Activated CD4-positive, alpha-beta T cell treated with anti-CD3 and anti-CD28 coated beads for 1 hour (primary cell): ENCODE data around the gene WBP11.
"Not testable (repeated sequence)": the region's sequence is repeated elsewhere in the genome, so short reads cannot be mapped to it uniquely, and the experiment has no call there.

Experiments used
- DNase-seq: peaks from one replicate; pipeline ENCODE4 v3.0.0-alpha.2; 2020

WBP11 gene

DNA sequence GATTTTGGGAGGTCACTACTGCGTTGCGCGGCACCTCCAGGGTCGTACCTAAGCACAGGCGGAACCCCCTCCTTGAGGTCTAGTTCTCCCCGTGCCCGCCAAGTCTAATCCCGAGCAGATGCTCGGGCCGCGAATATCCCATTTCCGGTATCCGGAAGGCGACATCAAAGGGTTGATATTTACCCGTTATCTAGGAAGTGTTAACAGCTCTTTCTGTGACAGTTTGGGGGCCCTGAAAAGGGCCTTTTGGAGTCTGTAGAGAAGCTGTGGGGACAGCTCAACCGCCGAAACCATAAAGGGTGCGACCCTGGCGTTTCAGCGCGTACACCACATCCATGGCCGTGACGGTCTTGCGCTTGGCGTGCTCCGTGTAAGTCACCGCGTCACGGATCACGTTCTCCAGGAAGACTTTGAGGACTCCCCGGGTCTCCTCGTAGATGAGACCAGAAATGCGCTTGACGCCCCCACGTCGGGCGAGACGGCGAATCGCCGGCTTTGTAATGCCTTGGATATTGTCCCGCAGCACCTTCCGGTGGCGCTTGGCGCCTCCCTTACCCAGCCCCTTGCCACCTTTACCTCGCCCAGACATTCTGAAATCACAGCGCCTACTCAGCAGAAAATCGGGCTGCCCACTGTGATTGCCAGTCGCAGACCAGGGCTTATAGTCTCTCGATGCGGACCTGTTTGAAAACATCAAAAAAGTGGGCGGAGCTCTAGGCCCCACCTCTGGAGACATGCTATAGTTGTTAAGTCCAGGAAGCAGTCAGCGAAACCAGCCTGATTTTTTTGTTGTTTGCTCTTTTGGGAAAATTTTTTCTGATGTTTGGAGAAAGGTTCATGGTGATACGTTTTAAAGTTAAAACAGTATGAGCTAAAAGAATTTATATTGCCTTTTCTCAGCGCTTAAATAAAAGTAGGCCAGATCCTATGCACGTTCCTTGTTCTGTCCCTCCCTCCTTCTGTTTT lies 32.5 kb downstream of the WBP11 start:
- peak; percentile 92 for DNase-seq

DNA sequence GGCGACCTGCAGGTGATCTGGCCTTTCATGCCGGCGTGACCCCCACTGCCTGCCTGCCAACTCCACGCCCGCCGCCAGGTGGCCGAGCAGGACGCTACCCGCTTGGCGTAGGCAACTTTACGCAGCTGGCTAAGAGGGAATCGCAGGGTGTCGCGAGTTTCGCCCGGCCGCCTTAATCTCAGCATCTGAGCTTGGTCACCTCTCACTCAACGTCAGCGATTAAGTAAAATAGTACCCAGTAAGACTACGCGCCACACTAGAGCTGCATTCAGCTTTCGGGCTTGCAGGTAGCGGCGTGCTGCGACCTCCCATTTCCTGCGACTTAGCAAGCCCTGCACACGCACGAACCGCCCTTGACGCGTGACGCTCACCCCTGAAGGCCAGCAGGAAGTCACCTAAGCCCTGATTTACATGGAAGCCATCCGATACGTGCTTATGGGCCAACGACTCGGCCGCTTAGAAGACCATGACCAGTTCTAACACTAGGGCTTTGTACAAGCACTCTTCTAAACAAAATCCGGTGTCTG lies 33.2 kb downstream of the WBP11 start:
- DNase-seq, result peak; percentile 78

DNA sequence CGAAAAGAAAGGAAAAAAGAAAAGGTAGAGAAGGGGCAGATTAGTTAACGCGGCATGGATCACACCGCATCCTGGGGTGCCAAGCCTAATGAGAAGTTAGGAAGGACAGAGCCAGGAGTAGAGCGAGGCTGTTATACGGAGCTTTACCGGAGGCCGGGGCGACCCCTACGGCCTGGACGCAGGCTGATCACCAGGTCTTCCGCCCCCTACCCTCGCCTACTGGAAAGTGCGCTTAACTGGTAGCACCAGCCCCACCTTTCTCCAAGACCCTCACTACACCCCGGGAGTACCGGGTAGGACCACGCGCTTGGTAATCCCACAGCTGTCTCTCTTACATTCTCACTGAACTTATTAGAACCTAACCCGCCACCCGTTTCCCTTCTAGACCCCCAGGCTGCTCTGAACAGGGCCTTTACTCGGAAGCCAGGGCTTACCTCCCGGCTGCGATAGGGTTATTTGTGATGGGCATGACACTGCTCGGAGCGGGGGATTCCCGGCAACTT lies 33.8 kb downstream of the WBP11 start:
- no peak for DNase-seq

DNA sequence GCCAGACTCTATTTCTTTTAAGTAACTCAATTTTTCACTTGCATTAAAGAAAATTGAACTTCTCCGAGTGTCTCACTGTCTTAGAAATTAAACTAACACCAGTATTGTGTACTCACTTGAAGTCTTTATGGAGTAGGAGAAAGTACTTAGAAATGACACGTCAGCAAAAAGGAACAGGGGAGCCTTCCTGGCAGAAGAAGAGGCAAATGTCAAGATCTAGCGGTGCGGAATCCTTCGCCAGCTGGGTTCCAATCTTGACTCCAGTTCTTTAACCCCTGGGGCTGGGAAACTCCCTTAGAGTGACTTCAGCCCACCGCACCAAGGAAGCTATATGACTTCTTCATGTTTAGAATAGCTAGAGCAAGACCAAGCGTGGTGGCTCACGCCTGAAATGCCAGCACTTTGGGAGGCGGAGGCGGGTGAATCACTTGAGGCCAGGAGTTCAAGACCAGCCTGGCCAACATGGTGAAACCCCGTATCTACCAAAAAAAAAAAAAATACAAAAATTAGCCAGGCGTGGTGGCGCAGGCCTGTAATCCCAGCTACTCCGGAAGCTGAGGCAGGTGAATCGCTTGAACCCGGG lies 34.4 kb downstream of the WBP11 start:
- DNase-seq, result peak; percentile 9

DNA sequence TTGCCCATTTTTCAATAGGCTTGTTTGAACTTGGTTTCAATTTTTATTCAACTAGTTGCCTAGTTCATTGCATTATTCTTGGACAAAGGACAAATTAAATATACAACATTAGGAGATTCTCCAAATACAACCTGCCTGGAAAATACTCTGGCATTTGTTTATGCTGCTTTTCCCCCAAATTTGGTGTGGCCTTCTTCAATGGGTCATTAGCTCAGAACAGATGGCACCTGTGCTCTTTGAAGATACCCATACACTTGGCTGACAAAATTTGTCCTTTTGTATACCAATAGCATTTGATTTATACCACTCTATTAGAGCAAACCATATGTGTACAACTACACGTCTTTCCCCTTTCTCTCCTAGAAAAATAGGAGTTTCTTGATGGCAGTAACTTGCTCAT lies 35.7 kb downstream of the WBP11 start:
- no peak for DNase-seq

DNA sequence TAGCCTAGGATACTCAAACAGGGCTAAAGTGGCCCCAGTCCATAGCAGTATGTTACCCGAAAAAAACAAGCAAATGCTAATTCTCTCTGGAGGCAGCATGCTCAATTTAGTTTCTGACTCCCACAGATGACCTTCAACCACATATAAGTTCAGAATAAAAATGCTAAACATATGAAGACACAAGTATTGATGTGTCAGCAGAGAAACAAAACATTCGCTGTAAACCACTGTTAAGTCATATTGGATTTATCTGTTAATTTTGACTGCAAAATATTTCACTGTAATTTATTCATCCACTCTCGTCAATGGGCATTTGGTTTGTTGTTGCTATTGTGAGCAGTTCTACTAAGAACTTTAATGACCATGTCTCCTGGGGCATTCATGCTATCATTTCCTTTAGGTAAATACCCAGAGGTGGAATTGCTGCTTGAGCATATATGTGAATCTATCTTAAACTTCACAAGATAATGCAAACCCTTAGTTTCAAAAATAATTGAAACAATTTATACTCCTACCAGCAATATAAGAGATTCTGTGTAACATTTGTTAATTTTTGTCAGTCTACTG lies 36.5 kb downstream of the WBP11 start:
- DNase-seq, result no peak

DNA sequence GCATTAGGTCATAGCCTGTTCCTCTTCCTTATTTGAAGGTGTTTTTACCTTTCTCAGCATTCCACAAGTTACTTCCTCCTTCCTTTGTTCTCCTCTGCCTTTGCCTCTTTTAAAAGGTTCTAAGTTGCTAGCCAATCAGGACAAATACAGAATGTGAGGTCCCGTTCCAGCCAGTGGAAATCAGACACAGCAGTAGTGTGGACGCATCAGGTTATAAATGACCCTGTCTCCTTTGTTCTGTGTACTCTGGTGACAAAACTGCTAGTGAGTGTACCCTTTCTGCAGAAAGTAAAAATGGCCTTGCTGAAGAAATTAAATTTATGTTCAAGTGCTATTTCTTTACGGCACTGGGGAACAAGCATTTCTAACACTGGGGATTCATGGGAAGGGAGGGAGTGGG lies 37.3 kb downstream of the WBP11 start:
- not testable (repeated sequence) for DNase-seq

DNA sequence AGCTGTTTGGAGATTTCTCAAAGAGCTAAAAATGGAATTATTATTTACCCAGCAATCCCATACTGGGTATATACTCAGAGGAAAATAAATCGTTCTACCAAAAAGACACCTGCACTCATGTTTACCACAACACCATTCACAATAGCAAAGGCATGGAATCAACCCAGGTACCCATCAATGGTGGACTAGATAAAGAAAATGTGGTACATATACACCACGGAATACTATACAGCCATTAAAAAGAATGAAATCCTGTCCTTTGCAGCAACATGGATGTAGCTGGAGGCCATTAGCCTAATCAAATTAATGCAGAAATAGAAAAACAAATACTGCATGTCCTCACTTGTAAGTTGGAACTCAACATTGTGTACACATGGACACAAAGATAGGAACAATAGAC lies 37.9 kb downstream of the WBP11 start:
- no peak for DNase-seq

DNA sequence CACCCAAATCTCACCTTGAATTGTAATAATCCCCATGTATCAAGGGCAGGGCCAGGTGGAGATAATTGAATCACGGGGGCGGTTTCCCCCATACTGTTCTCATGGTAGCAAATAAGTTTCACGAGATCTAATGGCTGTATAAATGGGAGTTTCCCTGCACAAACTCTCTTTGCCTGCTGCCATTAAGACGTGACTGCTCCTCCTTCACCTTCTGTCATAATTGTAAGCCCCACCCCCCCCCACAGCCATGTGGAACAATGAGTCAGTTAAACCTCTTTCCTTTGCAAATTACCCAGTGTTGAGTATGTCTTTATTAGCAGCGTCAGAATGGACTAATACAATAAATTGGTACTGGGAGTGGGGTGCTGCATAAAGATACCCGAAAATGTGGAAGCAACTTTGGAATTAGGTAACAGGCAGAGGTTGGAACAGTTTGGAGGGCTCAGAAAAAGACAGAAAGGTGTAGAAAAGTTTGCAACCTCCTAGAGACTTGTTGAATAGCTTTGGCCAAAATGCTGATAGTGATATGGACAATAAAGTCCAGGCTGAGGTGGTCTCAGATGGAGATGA lies 43.5 kb downstream of the WBP11 start:
- DNase-seq, result not testable (repeated sequence)

DNA sequence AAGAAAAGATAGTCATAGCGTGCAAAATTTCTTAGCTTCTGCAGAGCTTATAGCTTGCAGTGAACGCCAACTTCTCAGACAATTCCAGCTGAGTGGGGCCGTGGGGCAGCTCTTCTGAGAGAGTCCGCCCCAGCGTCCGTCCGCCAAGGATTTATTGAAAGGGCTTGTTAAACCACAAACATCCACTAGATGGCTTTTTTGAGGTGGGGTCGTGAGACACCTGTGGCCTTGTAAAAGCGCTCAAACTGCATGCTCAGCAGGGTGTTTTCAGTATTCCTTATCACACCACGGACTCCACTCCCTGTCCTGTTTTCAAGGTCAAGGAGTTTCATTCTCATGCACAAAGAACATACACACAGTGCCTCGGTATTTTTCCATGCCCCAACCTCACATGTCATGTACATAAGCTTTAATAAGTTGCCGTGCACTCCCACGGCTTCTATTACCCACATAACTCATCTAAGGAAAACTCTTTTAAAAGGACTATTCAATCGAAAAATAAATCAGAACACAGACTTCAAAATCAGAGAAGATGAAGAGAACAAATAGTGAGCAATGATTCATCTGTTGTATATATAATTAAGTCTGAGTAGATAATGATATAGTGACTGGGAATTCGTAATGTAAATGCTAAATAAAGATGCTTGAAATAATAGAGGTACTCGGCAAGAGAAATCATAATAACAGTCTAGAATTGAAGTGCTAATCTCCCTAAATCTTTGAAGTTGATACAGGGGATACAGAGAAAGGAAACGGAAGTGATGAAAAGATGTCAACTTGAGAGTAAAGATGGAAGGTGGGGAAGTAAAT lies 46.7 kb downstream of the WBP11 start:
- DNase-seq, result no peak

DNA sequence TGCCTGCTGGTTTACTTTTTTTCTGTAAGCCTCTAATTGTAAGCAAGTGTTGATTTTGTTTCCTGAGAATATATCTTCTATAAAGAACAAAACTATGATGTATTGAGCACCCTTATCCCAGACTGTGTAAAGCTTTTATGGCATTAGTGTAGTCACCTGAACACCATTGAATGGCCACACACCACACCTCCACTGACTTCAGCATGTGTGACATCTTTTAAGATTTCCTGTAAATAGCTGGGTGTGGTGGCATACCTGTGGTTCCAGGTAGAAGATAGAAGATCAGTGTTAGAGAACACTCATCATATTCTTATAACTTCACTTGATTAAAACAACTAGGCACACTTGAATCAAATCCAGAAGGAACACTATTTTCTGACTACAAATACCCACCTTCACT lies 51.3 kb downstream of the WBP11 start:
- no peak for DNase-seq

DNA sequence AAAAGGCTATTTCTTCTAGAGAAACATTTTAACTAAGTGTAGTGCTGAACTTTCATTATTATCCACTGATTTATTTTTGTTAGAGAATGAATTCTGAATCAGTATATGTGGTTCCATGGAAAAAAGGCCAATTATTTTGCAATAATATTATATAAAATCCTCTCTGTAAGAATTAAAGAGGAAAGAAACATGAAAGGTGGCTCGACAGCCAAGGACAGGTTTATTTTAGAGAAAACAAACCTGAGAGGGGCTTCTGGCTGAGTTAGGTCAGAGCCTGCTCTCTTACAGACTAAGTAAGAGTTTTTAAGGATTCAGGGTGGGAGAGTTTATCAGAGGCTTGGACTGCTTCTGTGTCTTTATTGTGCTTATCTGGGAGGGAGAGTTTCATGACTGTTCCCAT lies 60.2 kb downstream of the WBP11 start:
- DNase-seq, result no peak

DNA sequence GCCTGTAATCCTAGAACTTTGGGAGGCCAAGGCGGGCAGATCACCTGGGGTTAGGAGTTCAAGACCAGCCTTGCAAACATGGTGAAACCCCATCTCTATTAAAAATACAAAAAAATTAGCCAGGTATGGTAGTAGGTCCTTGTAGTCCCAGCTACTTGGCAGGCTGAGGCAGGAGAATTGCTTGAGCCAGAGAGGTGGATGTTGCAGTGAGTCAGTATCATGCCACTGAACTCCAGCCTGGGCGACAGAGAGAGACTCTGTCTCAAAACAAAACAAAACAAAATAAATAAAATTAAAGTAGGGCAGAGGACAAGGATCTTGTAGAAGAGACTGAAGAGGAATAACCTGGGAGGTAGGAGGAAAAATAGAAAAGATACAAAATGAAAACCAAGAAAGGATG lies 61.3 kb downstream of the WBP11 start:
- DNase-seq, result no peak

DNA sequence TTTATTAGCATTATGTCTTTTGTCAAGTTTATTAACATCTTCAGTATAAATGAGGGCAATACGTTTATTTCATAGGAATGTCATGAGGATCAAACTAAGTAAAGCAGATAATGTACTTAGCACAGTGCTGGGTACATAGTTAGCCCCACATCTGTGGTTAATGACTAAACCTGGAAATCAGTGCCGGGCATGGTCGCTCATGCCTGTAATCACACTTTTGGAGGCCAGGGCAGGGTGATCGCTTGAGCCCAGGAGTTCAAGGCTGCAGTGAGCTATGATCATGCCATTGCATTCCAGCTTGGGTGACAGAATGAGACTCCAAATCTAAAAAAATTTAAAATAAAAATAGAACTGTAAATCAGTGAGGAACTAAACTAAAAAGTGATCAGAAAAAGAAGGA lies 62.1 kb downstream of the WBP11 start:
- DNase-seq, result no peak

DNA sequence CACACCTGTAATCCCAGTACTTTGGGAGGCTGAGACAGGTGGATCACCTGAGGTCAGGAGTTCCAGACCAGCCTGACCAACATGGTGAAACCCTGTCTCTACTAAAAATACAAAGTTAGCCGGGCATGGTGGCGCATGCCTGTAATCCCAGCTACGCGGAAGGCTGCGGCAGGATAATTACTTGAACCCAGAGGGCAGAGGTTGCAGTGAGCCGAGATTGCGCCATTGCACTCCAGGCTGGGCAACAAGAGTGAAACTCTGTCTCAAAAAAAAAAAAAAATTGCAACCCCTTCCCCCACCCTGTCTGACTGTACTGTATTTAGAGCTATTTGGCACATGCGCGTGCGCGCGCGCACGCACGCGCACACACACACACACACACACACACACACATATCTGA lies 66.8 kb downstream of the WBP11 start:
- not testable (repeated sequence) for DNase-seq
